DOHH2 (cell line): ENCODE data around the gene HMMR.

Experiments used
- H3F3A ChIP-seq: fragments of 200-600 bp; sonication (generic), shearing (Covaris generic); 2 replicates; pipeline ENCODE4 v1.6.0; 2016; ENCODE audit warnings: antibody characterized with exemption, mild to moderate bottlenecking; ENCODE audit not compliant: control insufficient read depth, insufficient read depth
- H3K27ac ChIP-seq: fragments of 200-600 bp; sonication (generic); 2 replicates; pipeline ENCODE4 v1.5.1; 2014; ENCODE audit warnings: low read depth, mild to moderate bottlenecking, low read length, moderate library complexity
- H3K27me3 ChIP-seq: fragments of 200-600 bp; sonication (generic); 2 replicates; pipeline ENCODE4 v1.6.1; 2014; ENCODE audit warnings: mild to moderate bottlenecking, low read length, mixed read lengths; ENCODE audit not compliant: control insufficient read depth
- H3K36me3 ChIP-seq: fragments of 200-600 bp; sonication (generic); 2 replicates; pipeline ENCODE4 v1.6.1; 2014; ENCODE audit warnings: mild to moderate bottlenecking, low read length, moderate library complexity, mixed read lengths; ENCODE audit not compliant: control insufficient read depth
- H3K4me1 ChIP-seq: fragments of 200-600 bp; sonication (generic); 2 replicates; pipeline ENCODE4 v1.6.1; 2014; ENCODE audit warnings: mild to moderate bottlenecking, low read length, mixed read lengths; ENCODE audit not compliant: control insufficient read depth
- H3K4me2 ChIP-seq: fragments of 200-600 bp; sonication (generic); 2 replicates; pipeline ENCODE4 v1.6.0; 2014; ENCODE audit warnings: mild to moderate bottlenecking, low read length, moderate library complexity
- H3K4me3 ChIP-seq: fragments of 200-600 bp; sonication (generic); 2 replicates; pipeline ENCODE4 v1.5.1; 2014; ENCODE audit warnings: mild to moderate bottlenecking, low read length, mixed read lengths
- H3K79me2 ChIP-seq: fragments of 200-600 bp; sonication (generic); 2 replicates; pipeline ENCODE4 v1.6.1; 2014; ENCODE audit warnings: mild to moderate bottlenecking, low read length, mixed read lengths; ENCODE audit not compliant: control insufficient read depth
- H3K9me2 ChIP-seq: fragments of 200-600 bp; sonication (generic); replicated peaks from 2 replicates; pipeline ENCODE4 v1.6.1; 2014; ENCODE audit warnings: mild to moderate bottlenecking, low read length, mixed read lengths; ENCODE audit not compliant: control insufficient read depth
- H3K9me3 ChIP-seq: fragments of 200-600 bp; sonication (generic); 2 replicates; pipeline ENCODE4 v1.6.1; 2014; ENCODE audit warnings: antibody characterized with exemption, low read length, mixed read lengths; ENCODE audit not compliant: control insufficient read depth, insufficient read depth
- H4K20me1 ChIP-seq: fragments of 200-600 bp; sonication (generic); 2 replicates; pipeline ENCODE4 v1.6.0; 2014; ENCODE audit warnings: low read depth, mild to moderate bottlenecking, antibody characterized with exemption, low read length, moderate library complexity; ENCODE audit not compliant: control insufficient read depth, insufficient read depth
- CTCF ChIP-seq: fragments of 200-600 bp; sonication (generic); IDR thresholded peaks from one replicate; pipeline ENCODE4 v1.5.1; 2014; ENCODE audit warnings: antibody characterized with exemption, mild to moderate bottlenecking, low read depth, low read length; ENCODE audit not compliant: poor library complexity, severe bottlenecking
- EZH2phosphoT487 ChIP-seq: fragments of 200-600 bp; sonication (generic); IDR thresholded peaks from 2 replicates; pipeline ENCODE4 v1.6.1; 2017; ENCODE audit warnings: borderline replicate concordance, mild to moderate bottlenecking, antibody characterized with exemption, low read length, moderate library complexity, mixed read lengths

Gene HMMR

GRCh38 chr5:163489745-163490075, 29.3 kb downstream of the HMMR start:
- Histone ChIP-seq H3K9me3 (no peaks in the 10 kb centered on the region), H3K9me2 (no peaks in the 10 kb centered on the region), H3K79me2 (0 out of 2 replicates have a peak, but pooled peaks cover 2% of the 10 kb centered on the region), H3K27me3 (no peaks in the 10 kb centered on the region), H3F3A (peaks cover 5% of the 10 kb centered on the region; the same call in 1 of the 2 replicates), H3K27ac (no peak overlapping the region), H3K4me1 (no peaks in the 10 kb centered on the region), H4K20me1 (no peaks in the 10 kb centered on the region), H3K36me3 (peaks cover 82% of the 10 kb centered on the region), H3K4me2 (no peak overlapping the region), H3K4me3 (no peak overlapping the region)
- TF ChIP-seq EZH2phosphoT487 (no peak), CTCF (no peak)

GRCh38 chr5:163496286-163496685, 35.9 kb downstream of the HMMR start:
- Histone ChIP-seq H3K4me2 (no peak overlapping the region), H4K20me1 (no peaks in the 10 kb centered on the region), H3K4me3 (no peak overlapping the region), H3K79me2 (no peaks in the 10 kb centered on the region), H3K27ac (no peak overlapping the region), H3F3A (peaks cover 8% of the 10 kb centered on the region), H3K27me3 (no peaks in the 10 kb centered on the region), H3K9me2 (no peaks in the 10 kb centered on the region), H3K4me1 (no peaks in the 10 kb centered on the region), H3K9me3 (no peaks in the 10 kb centered on the region), H3K36me3 (peaks cover 20% of the 10 kb centered on the region)
- TF ChIP-seq CTCF (no peak), EZH2phosphoT487 (no peak)

- Histone ChIP-seq H3K4me1 (no peaks in the 10 kb centered on the region; the same call in 1 of the 2 replicates), H3K27ac (no peak overlapping the region), H3F3A (peaks cover 8% of the 10 kb centered on the region), H3K4me3 (no peak overlapping the region), H4K20me1 (no peaks in the 10 kb centered on the region), H3K36me3 (peaks cover 11% of the 10 kb centered on the region), H3K9me3 (no peaks in the 10 kb centered on the region), H3K4me2 (no peak overlapping the region), H3K79me2 (no peaks in the 10 kb centered on the region), H3K9me2 (no peaks in the 10 kb centered on the region), H3K27me3 (no peaks in the 10 kb centered on the region)
- TF ChIP-seq EZH2phosphoT487 = no peak
- TF ChIP-seq CTCF = no peak
Observed at GRCh38 chr5:163497315-163497714, 36.9 kb downstream of the HMMR start.

- no peaks in the 10 kb centered on the region for H3K27me3 ChIP-seq
- no peaks in the 10 kb centered on the region for H3K9me3 ChIP-seq
- no peaks in the 10 kb centered on the region for H3K9me2 ChIP-seq
- H3K36me3 ChIP-seq = no peaks in the 10 kb centered on the region
- no peak overlapping the region for H3K27ac ChIP-seq
- H3K4me2 ChIP-seq = no peak overlapping the region
- TF ChIP-seq CTCF (no peak), EZH2phosphoT487 (no peak)
- H4K20me1 ChIP-seq = no peaks in the 10 kb centered on the region
- H3K79me2 ChIP-seq = peaks cover 4% of the 10 kb centered on the region
- H3F3A ChIP-seq = peaks cover 8% of the 10 kb centered on the region
- H3K4me1 ChIP-seq = peaks cover 9% of the 10 kb centered on the region
- no peak overlapping the region for H3K4me3 ChIP-seq
Observed at GRCh38 chr5:163498886-163499285, 38.5 kb downstream of the HMMR start.
